Umbilical cord (tissue), 2 donors: ENCODE results near the gene RAB1B. TPM values are rescaled to one million over a fixed set of nuclear protein-coding genes. Genes with fewer than 3 reads are reported as not detected.

ENCODE experiments used
- DNase-seq: peaks from one replicate; pipeline ENCODE4 v3.0.0-alpha.2; 2015; ENCODE audit warnings: low spot score
- total RNA-seq: library from RNA; depleted of rRNA; stranded (reverse); fragments of >200 nt; gene quantifications from one replicate; pipeline ENCODE4 v1.2.3, GENCODE V29; 2014; ENCODE audit warnings: low replicate concordance; ENCODE audit not compliant: insufficient read depth

The RAB1B gene
- total RNA-seq, 1 donor from 2014 or later = 34.7 TPM

DNA sequence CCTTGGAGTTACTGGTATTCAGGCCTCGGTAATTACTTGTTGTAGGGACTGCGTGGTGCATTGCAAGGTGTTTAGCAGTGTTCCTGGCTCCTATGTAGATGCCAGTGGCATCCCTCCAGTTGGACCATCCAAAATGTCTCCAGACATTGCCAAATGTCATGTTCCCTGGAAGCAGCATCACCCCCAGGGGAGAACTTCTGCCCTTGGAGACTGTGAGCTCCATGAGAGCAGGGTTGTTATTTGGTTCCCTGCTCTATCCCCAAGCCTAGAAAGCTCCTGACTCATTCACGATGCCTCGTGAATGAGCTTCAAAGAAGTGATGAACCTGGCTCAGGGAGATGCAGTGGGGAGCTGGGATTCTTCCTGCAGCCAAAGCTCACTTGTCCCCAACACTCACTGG, 53.2 kb downstream of the RAB1B start:
- no peak for DNase-seq

DNA sequence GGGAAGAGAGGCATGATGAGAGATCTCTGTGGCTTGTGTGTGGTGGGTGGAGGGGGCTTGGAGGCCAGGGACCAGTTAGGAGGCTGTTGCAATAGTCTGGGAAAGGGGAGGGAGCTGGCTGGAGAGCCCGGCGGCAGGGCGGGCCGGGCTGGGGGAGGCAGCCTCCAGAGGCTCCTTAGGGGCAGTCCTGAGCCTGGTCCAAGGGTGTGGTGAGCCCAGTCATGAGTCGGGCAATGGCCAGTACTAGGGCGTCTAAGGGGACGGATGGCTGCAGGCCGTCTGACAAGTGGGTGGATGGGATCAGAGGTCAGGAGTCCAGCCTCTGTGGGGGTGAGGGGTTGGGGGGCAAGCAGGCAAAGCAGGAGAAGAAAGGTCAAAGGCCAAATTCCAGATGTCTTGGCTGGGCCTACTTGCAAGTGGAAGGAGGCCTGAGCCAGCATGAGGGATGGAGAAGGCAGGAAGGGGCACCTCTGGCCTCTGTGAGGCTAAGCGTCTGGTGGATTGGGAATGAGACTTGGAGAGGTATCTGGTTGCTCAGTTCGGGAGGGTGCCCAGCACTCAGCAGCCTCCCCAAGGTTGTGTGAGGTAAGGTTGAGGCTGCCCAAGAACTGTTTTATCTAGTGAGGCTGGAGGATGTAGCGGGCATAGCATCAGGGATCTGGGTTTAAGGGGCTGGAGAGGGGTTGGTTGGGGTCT, 54.4 kb downstream of the RAB1B start:
- no peak for DNase-seq

- DNase-seq = no peak
These were observed 55.2 kb downstream of the RAB1B start for GRCh38 chr11:66323684-66324083.

DNA sequence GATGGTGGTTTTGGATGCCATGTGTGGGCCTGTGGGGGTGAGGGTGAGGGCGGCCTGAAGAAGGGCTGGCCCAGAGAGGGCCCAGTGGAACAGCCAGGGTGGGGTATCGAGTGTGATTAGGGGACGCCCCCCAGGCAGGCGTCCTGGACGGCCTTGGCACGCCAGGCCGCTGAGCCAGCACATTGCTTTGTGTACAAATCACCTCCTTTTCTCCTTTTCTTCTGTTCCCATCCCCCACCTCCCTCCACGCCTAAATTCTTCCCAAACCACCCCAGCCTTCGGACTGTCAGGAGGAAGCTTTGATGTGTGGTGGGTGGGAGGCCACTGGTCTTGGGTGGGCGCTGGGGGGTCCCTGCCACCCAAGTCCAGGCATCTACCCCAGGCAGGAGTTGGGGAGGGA, 56.2 kb downstream of the RAB1B start:
- peak; percentile 73 for DNase-seq

- DNase-seq = no peak
These were observed 56.8 kb downstream of the RAB1B start for GRCh38 chr11:66325263-66325671.

GRCh38 chr11:66326261-66327111, 58.0 kb downstream of the RAB1B start:
- DNase-seq = peak; percentile 80

Other genes with a start within 250 kb of the RAB1B start
- gene CATSPER1, start 242.2 kb upstream of the RAB1B start, total RNA-seq = 0.48 TPM
- gene GAL3ST3, start 219.5 kb upstream of the RAB1B start, total RNA-seq = 2.9 TPM
- 86.2 TPM for gene SF3B2, start 216.3 kb upstream of the RAB1B start, total RNA-seq
- 42.6 TPM for gene PACS1, start 198.4 kb upstream of the RAB1B start, total RNA-seq
- gene KLC2, start 10.9 kb upstream of the RAB1B start, total RNA-seq = 20.0 TPM
- gene CNIH2, start 9.5 kb downstream of the RAB1B start, total RNA-seq = not detected
- 129 TPM for gene YIF1A, start 20.5 kb downstream of the RAB1B start, total RNA-seq
- 0.24 TPM for gene TMEM151A, start 23.3 kb downstream of the RAB1B start, total RNA-seq
- gene CD248, start 48.4 kb downstream of the RAB1B start, total RNA-seq = 20.7 TPM
- 4.8 TPM for gene RIN1, start 67.8 kb downstream of the RAB1B start, total RNA-seq
- 21.9 TPM for gene BRMS1, start 76.5 kb downstream of the RAB1B start, total RNA-seq
- gene B4GAT1, start 79.0 kb downstream of the RAB1B start, total RNA-seq = 41.9 TPM
- gene SLC29A2, start 103.1 kb downstream of the RAB1B start, total RNA-seq = 1.4 TPM
- gene NPAS4, start 152.4 kb downstream of the RAB1B start, total RNA-seq = 2.4 TPM
- 58.0 TPM for gene MRPL11, start 170.2 kb downstream of the RAB1B start, total RNA-seq
- 12.5 TPM for gene PELI3, start 198.3 kb downstream of the RAB1B start, total RNA-seq
- 24.6 TPM for gene DPP3, start 211.8 kb downstream of the RAB1B start, total RNA-seq
- 18.1 TPM for gene BBS1, start 242.0 kb downstream of the RAB1B start, total RNA-seq